GM21515 (cell line): ENCODE results near the gene VIPAS39.
A peak's percentile ranks its signal among the peaks of the same experiment; 100 is the strongest.

Experiments
- ATAC-seq: cut with Tn5 transposase; IDR thresholded peaks from one replicate; pipeline ENCODE4 v1.9.1; 2021; ENCODE audit not compliant: unreplicated experiment

VIPAS39 gene

GRCh38 chr14:77406718-77407117 is 50.7 kb downstream of the VIPAS39 start:
- no peak for ATAC-seq

GRCh38 chr14:77406086-77406485 is 51.3 kb downstream of the VIPAS39 start:
- no peak for ATAC-seq

GRCh38 chr14:77403768-77404167 is 53.6 kb downstream of the VIPAS39 start:
- no peak for ATAC-seq

GRCh38 chr14:77400216-77400615 is 57.2 kb downstream of the VIPAS39 start:
- no peak for ATAC-seq

- ATAC-seq, result no peak
Measured at GRCh38 chr14:77390188-77390587, 67.2 kb downstream of the VIPAS39 start.

GRCh38 chr14:77378701-77379100 is 78.7 kb downstream of the VIPAS39 start:
- no peak for ATAC-seq

GRCh38 chr14:77377502-77377844 is 79.9 kb downstream of the VIPAS39 start:
- no peak for ATAC-seq

GRCh38 chr14:77376771-77377501 is 80.5 kb downstream of the VIPAS39 start, which contains the start of the genes SAMD15 and TMED8:
TSS of gene SAMD15 (plus strand) at chr14:77377379. CDS start at chr14:77377419, 40 bp downstream.
TSS of gene TMED8 (minus strand) at chr14:77377094. CDS start at chr14:77377053, 41 bp downstream.
- ATAC-seq, result peak; percentile 83
